ENCODE data around the gene APMAP.

DNA sequence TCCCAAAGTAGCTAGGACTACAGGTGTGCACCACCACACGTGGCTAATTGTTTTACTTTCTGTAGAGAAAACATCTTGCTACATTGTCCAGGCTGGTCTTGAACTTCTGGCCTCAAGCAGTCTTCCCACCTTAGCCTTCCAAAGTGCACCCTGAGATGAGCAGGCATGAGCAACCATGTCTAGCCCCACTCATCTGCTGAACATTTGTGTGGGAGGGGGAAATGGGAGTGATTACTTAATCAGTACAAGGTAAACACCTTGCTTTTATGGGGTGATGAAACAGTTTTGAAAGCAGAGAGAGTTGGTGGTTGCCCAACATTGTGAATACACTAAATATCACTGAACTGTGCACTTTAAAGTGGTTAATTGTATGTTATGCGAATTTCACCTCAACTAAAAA lies 5.3 kb downstream of the APMAP start:
- TF ChIP-seq, protein P1, sequence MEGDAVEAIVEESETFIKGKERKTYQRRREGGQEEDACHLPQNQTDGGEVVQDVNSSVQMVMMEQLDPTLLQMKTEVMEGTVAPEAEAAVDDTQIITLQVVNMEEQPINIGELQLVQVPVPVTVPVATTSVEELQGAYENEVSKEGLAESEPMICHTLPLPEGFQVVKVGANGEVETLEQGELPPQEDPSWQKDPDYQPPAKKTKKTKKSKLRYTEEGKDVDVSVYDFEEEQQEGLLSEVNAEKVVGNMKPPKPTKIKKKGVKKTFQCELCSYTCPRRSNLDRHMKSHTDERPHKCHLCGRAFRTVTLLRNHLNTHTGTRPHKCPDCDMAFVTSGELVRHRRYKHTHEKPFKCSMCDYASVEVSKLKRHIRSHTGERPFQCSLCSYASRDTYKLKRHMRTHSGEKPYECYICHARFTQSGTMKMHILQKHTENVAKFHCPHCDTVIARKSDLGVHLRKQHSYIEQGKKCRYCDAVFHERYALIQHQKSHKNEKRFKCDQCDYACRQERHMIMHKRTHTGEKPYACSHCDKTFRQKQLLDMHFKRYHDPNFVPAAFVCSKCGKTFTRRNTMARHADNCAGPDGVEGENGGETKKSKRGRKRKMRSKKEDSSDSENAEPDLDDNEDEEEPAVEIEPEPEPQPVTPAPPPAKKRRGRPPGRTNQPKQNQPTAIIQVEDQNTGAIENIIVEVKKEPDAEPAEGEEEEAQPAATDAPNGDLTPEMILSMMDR (IDR thresholded peaks at IDR 0.05) = no peak
- no peak for TF ChIP-seq POLR2A (IDR thresholded peaks at IDR 0.05)

Measured in tibial nerve (tissue), 3 donors.